Kidney epithelial cell (primary cell): ENCODE data around the gene ZNF335. TPM values are rescaled to one million over a fixed set of nuclear protein-coding genes. Genes with fewer than 3 reads are reported as not detected.

ENCODE experiments used
- DNase-seq: peaks from one replicate; pipeline ENCODE4 v3.0.0-alpha.2; 2010; ENCODE audit warnings: low read depth
- H3K27me3 ChIP-seq: 2 replicates; pipeline ENCODE4 v1.6.0; 2011; ENCODE audit warnings: low read length; ENCODE audit not compliant: control insufficient read depth, insufficient read depth
- H3K36me3 ChIP-seq: 2 replicates; pipeline ENCODE4 v1.5.1; 2011; ENCODE audit warnings: low read length; ENCODE audit not compliant: control insufficient read depth, insufficient read depth
- H3K4me3 ChIP-seq: 2 replicates; pipeline ENCODE4 v1.5.1; 2011; ENCODE audit warnings: low read depth, mild to moderate bottlenecking, control low read depth, low read length
- CTCF ChIP-seq: IDR thresholded peaks from 2 replicates; pipeline ENCODE4 v1.5.1; 2011; ENCODE audit warnings: mild to moderate bottlenecking, moderate library complexity, low read length, control low read depth, inconsistent platforms; ENCODE audit not compliant: insufficient read depth, poor library complexity, severe bottlenecking
- total RNA-seq: library from RNA; depleted of rRNA; stranded (reverse); fragments of >200 nt; gene quantifications from 2 replicates; pipeline ENCODE4 v1.2.3, GENCODE V29; 2015

Gene ZNF335
- total RNA-seq, 1 donor from 2014 or later = 20.3 TPM

- TF ChIP-seq CTCF = no peak
- DNase-seq = no peak
- H3K36me3 ChIP-seq = no peaks in the 10 kb centered on the region
- H3K4me3 ChIP-seq = no peak overlapping the region
- H3K27me3 ChIP-seq = no peaks in the 10 kb centered on the region
These were observed 44.7 kb downstream of the ZNF335 start for GRCh38 chr20:45927071-45927878.

GRCh38 chr20:45926731-45927070, 45.3 kb downstream of the ZNF335 start:
- DNase-seq = no peak
- no peaks in the 10 kb centered on the region for H3K27me3 ChIP-seq
- H3K36me3 ChIP-seq = no peaks in the 10 kb centered on the region
- H3K4me3 ChIP-seq = no peak overlapping the region
- TF ChIP-seq CTCF = no peak

GRCh38 chr20:45925821-45926506, 46.0 kb downstream of the ZNF335 start:
- Histone ChIP-seq H3K27me3 (no peaks in the 10 kb centered on the region), H3K4me3 (no peak overlapping the region), H3K36me3 (no peaks in the 10 kb centered on the region)
- TF ChIP-seq CTCF = no peak
- DNase-seq = no peak

GRCh38 chr20:45924391-45925261, 47.4 kb downstream of the ZNF335 start:
- H3K4me3 ChIP-seq = no peak overlapping the region
- no peaks in the 10 kb centered on the region for H3K36me3 ChIP-seq
- no peak for DNase-seq
- H3K27me3 ChIP-seq = no peaks in the 10 kb centered on the region
- no peak for TF ChIP-seq CTCF

- DNase-seq = no peak
- H3K27me3 ChIP-seq = no peaks in the 10 kb centered on the region
- TF ChIP-seq CTCF = no peak
- H3K36me3 ChIP-seq = no peaks in the 10 kb centered on the region
- H3K4me3 ChIP-seq = no peak overlapping the region
These were observed 50.4 kb downstream of the ZNF335 start for GRCh38 chr20:45921337-45922189.
